ENCODE results near the gene CELA2B.

CELA2B gene

GRCh38 chr1:15526490-15527339 is 50.8 kb downstream of the CELA2B start, which contains the start of gene DNAJC16:
DNAJC16 (plus strand) TSS chr1:15526848; CDS start chr1:15529106, 2,258 bp downstream.
- DNase-seq, result peak; percentile 92 to 95

GRCh38 chr1:15531003-15531402 is 55.1 kb downstream of the CELA2B start:
- no peak for DNase-seq

- no peak for DNase-seq
Measured at GRCh38 chr1:15531682-15532081, 55.8 kb downstream of the CELA2B start.

- no peak for DNase-seq
Measured at GRCh38 chr1:15538771-15539170, 62.9 kb downstream of the CELA2B start.

- DNase-seq, result no peak
Measured at GRCh38 chr1:15540186-15540585, 64.3 kb downstream of the CELA2B start.
